Fibroblast of lung (primary cell): ENCODE measurements around the gene MRPS6. TPM values are rescaled to one million over a fixed set of nuclear protein-coding genes. Genes with fewer than 3 reads are reported as not detected.
A peak's percentile ranks its signal among the peaks of the same experiment; 100 is the strongest.

Experiments
- DNase-seq, 2 donors: peaks; one replicate each; pipeline versions ENCODE4 v3.0.0 to v3.0.0-alpha.2; 2010; ENCODE audit warnings: low read depth in 2 of 2
- H2AFZ ChIP-seq: 2 replicates; pipeline ENCODE4 v1.5.1; 2012; ENCODE audit warnings: low read length, control low read depth, inconsistent platforms
- H3K27ac ChIP-seq: 2 replicates; pipeline ENCODE4 v1.5.1; 2011; ENCODE audit warnings: low read length, control low read depth; ENCODE audit not compliant: insufficient read depth
- H3K27me3 ChIP-seq: 2 replicates; pipeline ENCODE4 v1.5.1; 2011; ENCODE audit warnings: mild to moderate bottlenecking, low read length; ENCODE audit not compliant: control insufficient read depth, insufficient read depth
- H3K36me3 ChIP-seq: 2 replicates; pipeline ENCODE4 v1.5.1; 2011; ENCODE audit warnings: low read length; ENCODE audit not compliant: control insufficient read depth, insufficient read depth
- H3K4me1 ChIP-seq: 2 replicates; pipeline ENCODE4 v1.5.1; 2011; ENCODE audit warnings: low read length; ENCODE audit not compliant: control insufficient read depth, insufficient read depth; ENCODE audit errors: extremely low read depth
- H3K4me2 ChIP-seq: 2 replicates; pipeline ENCODE4 v1.5.1; 2011; ENCODE audit warnings: low read length, control low read depth; ENCODE audit not compliant: insufficient read depth; ENCODE audit errors: extremely low read depth
- H3K4me3 ChIP-seq, 4 experiments: fragments of 200-600 bp in 1 of 4; sonication (generic) in 1 of 4; replicated peaks in 1 of 4; 2 replicates each; pipeline ENCODE4 v1.5.1; 2011 to 2016; ENCODE audit warnings: low read length in 4 of 4, low read depth in 3 of 4, mild to moderate bottlenecking in 3 of 4, control low read depth in 2 of 4, inconsistent platforms in 1 of 4, mixed read lengths in 1 of 4; ENCODE audit not compliant: insufficient read depth in 1 of 4; ENCODE audit errors: control extremely low read depth in 1 of 4
- H3K79me2 ChIP-seq: 2 replicates; pipeline ENCODE4 v1.5.1; 2012; ENCODE audit warnings: mild to moderate bottlenecking, low read length, inconsistent platforms; ENCODE audit not compliant: control insufficient read depth, insufficient read depth
- H3K9ac ChIP-seq: 2 replicates; pipeline ENCODE4 v1.5.1; 2011; ENCODE audit warnings: mild to moderate bottlenecking, low read length, control low read depth; ENCODE audit not compliant: insufficient read depth
- H3K9me3 ChIP-seq: 2 replicates; pipeline ENCODE4 v1.5.1; 2012; ENCODE audit warnings: low read depth, low read length; ENCODE audit not compliant: control insufficient read depth, insufficient read depth
- H4K20me1 ChIP-seq: 2 replicates; pipeline ENCODE4 v1.5.1; 2011; ENCODE audit warnings: low read length; ENCODE audit not compliant: control insufficient read depth, insufficient read depth; ENCODE audit errors: extremely low read depth
- EZH2 ChIP-seq: IDR thresholded peaks from 2 replicates; pipeline ENCODE4 v1.5.1; 2012; ENCODE audit warnings: low read length, control low read depth, mild to moderate bottlenecking; ENCODE audit errors: missing control alignments
- polyA plus RNA-seq, 2 donors: library from polyadenylated mRNA; depleted of rRNA in 1 of 2; stranded (reverse) in 1 of 2; unstranded in 1 of 2; fragments of >200 nt; gene quantifications; 2 replicates each; pipeline ENCODE4 v1.2.1, GENCODE V29; 2011 to 2012; ENCODE audit warnings: missing spikeins in 1 of 2
- total RNA-seq: library from RNA; depleted of rRNA; stranded (reverse); fragments of >200 nt; gene quantifications from 2 replicates; pipeline ENCODE4 v1.2.1, GENCODE V29; 2014
- TF ChIP-seq, protein P1 (sequence below), 2 donors: IDR thresholded peaks in 1 of 2; conservative IDR thresholded peaks in 1 of 2; 1 replicate in 1 of 2; 2 replicates in 1 of 2; pipeline ENCODE4 v1.5.1; 2011 to 2012; ENCODE audit warnings: low read length in 2 of 2, control low read depth in 1 of 2, inconsistent platforms in 1 of 2, low read depth in 1 of 2, mild to moderate bottlenecking in 1 of 2

Gene MRPS6
- total and polyA plus RNA-seq, 2 donors (not counting 1 experiment from before 2014, with no cell fraction given) = 20.0 to 45.6 TPM

DNA sequence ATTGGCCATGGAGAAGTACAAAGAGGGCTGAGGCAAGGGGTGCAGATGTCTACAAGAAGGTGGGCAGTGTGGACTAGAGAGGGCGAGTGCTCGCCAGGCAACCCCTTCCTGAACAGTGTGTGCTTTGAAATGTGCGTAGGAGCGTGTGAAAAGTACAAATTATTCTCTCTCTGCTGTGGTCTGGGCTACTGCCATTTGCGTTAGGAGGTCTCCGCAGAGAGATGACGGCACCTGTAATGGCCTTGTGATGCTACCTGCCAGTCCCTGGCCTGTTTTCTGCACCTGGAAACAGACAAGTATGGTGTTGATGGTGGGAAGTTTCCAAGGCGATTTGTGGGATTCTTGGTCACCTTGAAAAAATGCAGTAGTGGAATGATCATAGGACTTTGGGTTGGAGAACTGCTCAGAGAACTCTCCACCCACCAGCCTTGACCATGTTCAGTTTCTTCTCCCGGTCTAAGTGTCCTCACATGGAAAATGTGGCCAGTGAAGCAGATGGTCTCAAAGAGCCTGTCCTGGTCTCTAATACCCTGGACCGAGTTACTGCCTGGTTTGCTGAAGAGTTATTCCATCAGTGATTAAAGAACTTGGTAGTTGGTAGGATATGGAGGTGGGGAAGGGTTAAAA is 74.5 kb downstream of the MRPS6 start:
- DNase-seq = peak in 1 of 2 donors; percentile 69
- H2AFZ ChIP-seq = no peak overlapping the region

DNA sequence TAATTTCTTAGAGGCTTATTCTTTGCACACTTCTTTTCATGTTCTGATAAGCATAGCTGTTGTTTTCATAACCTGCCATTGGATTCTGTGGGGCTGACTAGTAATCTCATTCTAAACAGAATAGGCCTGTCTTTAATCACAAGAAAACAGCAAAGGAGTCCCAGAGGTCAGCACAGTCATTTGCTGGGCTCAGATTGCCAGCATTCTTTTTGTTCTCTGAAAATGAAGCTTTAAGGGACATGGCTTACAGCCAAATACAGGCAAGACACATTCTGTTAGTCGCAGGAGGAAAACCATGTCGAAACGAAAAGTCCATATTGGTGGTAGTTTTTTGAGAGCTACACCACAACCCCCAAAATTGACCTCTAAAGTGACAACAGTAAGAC is 75.0 kb downstream of the MRPS6 start:
- DNase-seq = peak in 1 of 2 donors; percentile 44
- no peak overlapping the region for H2AFZ ChIP-seq
- H4K20me1 ChIP-seq = no peaks in the 10 kb centered on the region
- H3K36me3 ChIP-seq = no peaks in the 10 kb centered on the region
- peaks cover 3% of the 10 kb centered on the region for H3K4me1 ChIP-seq
- no peak overlapping the region for H3K27ac ChIP-seq
- H3K27me3 ChIP-seq = no peaks in the 10 kb centered on the region
- TF ChIP-seq, protein P1, sequence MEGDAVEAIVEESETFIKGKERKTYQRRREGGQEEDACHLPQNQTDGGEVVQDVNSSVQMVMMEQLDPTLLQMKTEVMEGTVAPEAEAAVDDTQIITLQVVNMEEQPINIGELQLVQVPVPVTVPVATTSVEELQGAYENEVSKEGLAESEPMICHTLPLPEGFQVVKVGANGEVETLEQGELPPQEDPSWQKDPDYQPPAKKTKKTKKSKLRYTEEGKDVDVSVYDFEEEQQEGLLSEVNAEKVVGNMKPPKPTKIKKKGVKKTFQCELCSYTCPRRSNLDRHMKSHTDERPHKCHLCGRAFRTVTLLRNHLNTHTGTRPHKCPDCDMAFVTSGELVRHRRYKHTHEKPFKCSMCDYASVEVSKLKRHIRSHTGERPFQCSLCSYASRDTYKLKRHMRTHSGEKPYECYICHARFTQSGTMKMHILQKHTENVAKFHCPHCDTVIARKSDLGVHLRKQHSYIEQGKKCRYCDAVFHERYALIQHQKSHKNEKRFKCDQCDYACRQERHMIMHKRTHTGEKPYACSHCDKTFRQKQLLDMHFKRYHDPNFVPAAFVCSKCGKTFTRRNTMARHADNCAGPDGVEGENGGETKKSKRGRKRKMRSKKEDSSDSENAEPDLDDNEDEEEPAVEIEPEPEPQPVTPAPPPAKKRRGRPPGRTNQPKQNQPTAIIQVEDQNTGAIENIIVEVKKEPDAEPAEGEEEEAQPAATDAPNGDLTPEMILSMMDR (conservative IDR thresholded peaks at IDR 0.05 in 1 of 2, IDR thresholded peaks at IDR 0.05 in 1 of 2; ENCODE audit: low read depth in 1 of 2, low read length in 2 of 2) = no peak
- no peak for TF ChIP-seq EZH2
- no peaks in the 10 kb centered on the region for H3K79me2 ChIP-seq
- no peaks in the 10 kb centered on the region for H3K9me3 ChIP-seq
- H3K4me2 ChIP-seq = no peak overlapping the region
- no peak overlapping the region for H3K4me3 ChIP-seq
- no peak overlapping the region for H3K9ac ChIP-seq

More for the DNA sequence above, 74.5 kb downstream of the MRPS6 start:
- no peak overlapping the region for H3K4me3 ChIP-seq
- H3K9me3 ChIP-seq = no peaks in the 10 kb centered on the region
- H3K27me3 ChIP-seq = no peaks in the 10 kb centered on the region
- no peaks in the 10 kb centered on the region for H3K36me3 ChIP-seq
- TF ChIP-seq, protein P1 (conservative IDR thresholded peaks at IDR 0.05 in 1 of 2, IDR thresholded peaks at IDR 0.05 in 1 of 2; ENCODE audit: low read depth in 1 of 2, low read length in 2 of 2) = no peak
- no peak for TF ChIP-seq EZH2
- no peak overlapping the region for H3K4me2 ChIP-seq
- H3K4me1 ChIP-seq = peaks cover 3% of the 10 kb centered on the region
- no peaks in the 10 kb centered on the region for H3K79me2 ChIP-seq
- H3K27ac ChIP-seq = no peak overlapping the region
- H3K9ac ChIP-seq = no peak overlapping the region
- no peaks in the 10 kb centered on the region for H4K20me1 ChIP-seq

DNA sequence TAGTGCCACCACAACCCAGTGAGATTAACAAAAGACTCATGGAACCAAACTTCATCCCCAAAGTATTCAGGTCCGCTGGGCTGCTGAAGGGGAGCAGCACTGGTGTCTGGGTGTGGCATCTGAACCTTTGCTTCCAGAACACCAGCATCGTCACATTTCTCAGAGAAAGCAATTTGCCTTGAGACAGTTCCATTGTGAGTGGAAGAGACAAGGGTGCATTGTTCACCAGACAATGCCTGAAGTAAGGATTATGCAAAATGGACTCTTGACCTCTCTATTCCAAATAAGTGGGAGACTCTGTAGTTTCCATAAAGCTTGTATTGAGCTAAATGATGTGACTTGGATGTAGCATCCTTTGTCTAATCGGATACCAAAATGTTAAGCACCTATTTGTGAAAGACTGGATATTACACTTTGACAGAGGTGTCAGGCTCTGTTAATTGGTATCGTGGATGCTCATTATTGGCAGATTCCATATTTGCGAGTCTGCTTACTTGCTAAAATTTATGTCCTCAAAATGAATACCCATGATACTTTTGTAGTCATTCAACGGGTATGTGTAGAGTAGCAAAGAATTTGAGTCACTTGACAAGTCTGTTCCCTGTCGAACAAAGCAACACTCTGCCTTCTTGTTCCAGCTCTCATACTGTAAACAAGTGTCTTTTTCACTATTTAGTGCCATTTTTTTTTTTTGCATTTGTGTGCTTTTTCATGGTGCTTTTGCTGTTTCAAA is 75.6 kb downstream of the MRPS6 start:
- H3K9ac ChIP-seq = no peak overlapping the region
- no peak overlapping the region for H3K27ac ChIP-seq
- TF ChIP-seq EZH2 = no peak
- TF ChIP-seq, protein P1 (conservative IDR thresholded peaks at IDR 0.05 in 1 of 2, IDR thresholded peaks at IDR 0.05 in 1 of 2; ENCODE audit: low read depth in 1 of 2, low read length in 2 of 2) = no peak
- H3K79me2 ChIP-seq = no peaks in the 10 kb centered on the region
- no peaks in the 10 kb centered on the region for H4K20me1 ChIP-seq
- H3K36me3 ChIP-seq = no peaks in the 10 kb centered on the region
- peaks cover 3% of the 10 kb centered on the region for H3K4me1 ChIP-seq
- H3K4me3 ChIP-seq = no peak overlapping the region
- no peak for DNase-seq
- no peaks in the 10 kb centered on the region for H3K9me3 ChIP-seq
- no peaks in the 10 kb centered on the region for H3K27me3 ChIP-seq
- H2AFZ ChIP-seq = no peak overlapping the region
- no peak overlapping the region for H3K4me2 ChIP-seq
